Left hindlimb (tissue), 1 donor: Measurements from ENCODE around the gene MAG.
A peak's percentile ranks its signal among the peaks of the same experiment; 100 is the strongest.
"Not testable (repeated sequence)": the region's sequence is repeated elsewhere in the genome, so short reads cannot be mapped to it uniquely, and the experiment has no call there.

Experiments
- DNase-seq: peaks from one replicate; pipeline ENCODE4 v3.0.0-alpha.2; 2018

The MAG gene

GRCh38 chr19:35348911-35349611, 57.1 kb downstream of the MAG start:
- no peak for DNase-seq

GRCh38 chr19:35349614-35350521, 57.9 kb downstream of the MAG start:
- DNase-seq, result no peak

- DNase-seq, result no peak
Measured at GRCh38 chr19:35350591-35350990, 58.6 kb downstream of the MAG start.

- DNase-seq, result no peak
Measured at GRCh38 chr19:35351411-35352176, 59.6 kb downstream of the MAG start.

- DNase-seq, result no peak
Measured at GRCh38 chr19:35352177-35352447, 60.2 kb downstream of the MAG start.

DNA sequence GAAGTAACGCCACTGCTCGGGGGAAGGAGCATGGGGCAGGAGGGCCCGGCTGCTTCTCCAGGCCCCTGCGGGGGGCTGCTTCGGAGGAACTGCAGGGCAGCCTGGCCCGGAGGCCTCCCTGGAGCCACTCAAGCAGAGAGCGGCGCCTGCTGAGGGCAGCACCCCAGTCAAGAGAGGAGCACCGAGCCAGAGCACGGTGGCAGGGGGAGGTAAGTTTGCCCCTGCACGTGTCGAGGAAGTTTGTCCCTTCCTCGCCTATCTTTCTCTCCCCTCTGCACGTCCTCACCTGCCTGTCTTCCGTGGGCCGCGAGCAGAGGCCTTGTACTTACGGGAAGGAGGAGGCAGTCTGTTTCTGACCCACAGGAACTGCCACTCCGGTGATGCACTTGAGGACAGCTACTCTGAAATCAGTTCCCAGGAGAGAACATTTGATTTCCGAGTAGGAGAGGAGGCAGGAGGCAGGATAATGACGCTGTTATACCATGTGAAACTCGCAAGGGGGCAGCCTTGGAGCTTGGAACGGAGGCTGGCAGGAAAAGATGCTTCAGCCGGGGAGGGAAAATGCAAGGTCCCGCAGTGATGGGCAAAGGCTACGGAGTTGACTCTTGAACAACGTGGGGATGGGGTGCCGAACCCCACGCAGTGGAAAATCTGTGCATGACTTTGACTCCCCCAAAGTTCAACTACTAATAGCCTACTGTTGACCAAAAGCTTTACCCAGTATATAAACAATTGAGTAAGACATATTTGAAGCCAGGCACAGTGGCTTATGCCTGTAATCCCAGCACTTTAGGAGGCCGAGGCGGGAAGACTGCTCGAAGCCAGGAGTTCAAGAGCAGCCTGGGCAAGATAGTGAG, 60.7 kb downstream of the MAG start:
- peak; percentile 59 for DNase-seq

DNA sequence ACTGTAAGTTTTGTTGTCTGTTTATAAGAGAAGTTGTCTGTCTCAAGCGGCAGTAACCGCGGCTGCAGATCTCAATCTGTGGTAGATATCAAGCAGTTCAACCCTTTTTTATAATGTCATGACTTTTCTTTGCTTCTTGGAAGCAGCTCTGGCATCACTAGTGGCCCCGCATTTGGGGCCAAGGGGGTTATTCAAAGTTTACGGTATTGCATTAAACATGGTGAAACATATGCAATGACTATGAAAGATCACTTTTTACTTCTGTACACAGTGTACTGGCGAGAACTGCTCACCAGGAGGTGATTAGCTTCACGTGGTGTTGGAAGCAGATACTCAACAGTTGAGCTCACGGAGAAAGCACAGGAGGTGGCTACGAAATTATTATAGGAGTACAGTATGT, 61.7 kb downstream of the MAG start:
- no peak for DNase-seq

- DNase-seq, result no peak
Measured at GRCh38 chr19:35354898-35355297, 62.9 kb downstream of the MAG start.

DNA sequence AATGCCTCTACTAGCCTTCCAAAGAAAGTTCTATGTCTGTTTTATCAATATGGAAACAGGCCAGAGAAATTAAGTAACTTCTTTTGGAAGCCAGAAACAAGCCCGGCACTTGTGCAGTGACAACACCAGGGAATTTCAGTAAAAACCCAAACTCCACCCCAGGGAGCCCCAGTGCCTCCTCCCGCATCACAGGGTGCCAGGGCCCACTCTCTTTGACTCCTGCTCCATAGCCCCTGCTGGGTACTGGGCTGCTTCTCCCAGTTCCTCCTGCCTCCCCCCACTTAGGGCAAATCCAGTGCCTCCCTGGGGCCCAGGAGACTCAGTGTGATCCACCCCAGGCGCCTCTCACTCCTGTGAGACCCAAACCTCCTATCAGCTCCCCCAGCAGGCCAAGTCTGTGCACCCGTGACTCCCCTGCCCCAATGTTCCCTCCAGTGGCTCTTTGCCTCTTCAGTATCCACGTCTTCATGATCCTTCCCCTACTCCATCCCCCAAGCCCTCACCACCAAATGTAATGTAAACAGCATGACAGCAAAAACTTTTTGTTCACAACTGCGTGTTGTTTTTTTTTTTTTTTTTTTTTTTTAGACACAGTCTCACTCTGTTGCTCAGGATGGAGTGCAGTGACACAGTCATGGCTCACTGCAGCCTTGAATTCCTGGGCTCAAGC, 64.0 kb downstream of the MAG start:
- no peak for DNase-seq

DNA sequence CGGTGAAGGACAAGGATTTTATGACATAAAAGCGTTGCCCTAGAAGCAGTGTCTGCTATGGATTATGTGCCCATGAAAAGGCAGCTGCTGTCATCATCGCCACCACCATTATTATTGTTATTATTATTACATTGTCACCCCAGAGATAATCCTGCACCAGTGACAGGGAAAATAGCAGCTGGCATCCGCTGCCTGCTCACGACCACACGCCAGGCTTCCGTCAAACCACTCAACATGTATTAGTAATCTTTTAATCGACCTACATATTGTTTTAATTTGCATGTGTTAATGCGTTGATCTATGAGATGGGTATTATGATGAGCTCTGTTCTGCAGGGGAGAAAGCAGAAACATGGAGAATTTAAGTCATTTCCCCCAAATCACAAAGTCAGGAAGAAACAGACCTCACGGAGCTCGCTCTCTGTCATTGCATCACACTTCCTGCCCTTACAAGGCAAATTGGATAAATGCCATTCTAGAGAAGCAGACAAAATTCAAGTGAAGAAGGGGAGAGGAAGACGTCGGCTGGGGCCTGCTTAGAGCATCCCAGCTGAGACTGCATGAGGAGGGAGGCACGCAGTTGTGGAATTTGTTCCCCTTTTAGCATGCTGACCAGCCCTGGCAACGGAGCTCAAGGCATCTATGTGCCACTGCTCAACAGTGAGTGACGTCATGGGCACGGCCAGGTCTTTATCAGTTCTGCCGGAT, 66.1 kb downstream of the MAG start, which contains the start of gene FFAR3:
Gene FFAR3 (plus strand): TSS at position 594 of the 707 bp plus-strand sequence. CDS start 431 bp downstream, outside the sequence.
- DNase-seq, result no peak

- DNase-seq, result not testable (repeated sequence)
Measured at GRCh38 chr19:35358834-35359233, 66.9 kb downstream of the MAG start.

DNA sequence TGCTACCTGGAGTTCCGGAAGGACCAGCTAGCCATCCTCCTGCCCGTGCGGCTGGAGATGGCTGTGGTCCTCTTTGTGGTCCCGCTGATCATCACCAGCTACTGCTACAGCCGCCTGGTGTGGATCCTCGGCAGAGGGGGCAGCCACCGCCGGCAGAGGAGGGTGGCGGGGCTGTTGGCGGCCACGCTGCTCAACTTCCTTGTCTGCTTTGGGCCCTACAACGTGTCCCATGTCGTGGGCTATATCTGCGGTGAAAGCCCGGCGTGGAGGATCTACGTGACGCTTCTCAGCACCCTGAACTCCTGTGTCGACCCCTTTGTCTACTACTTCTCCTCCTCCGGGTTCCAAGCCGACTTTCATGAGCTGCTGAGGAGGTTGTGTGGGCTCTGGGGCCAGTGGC, 67.4 kb downstream of the MAG start:
- not testable (repeated sequence) for DNase-seq

GRCh38 chr19:35360081-35360480, 68.1 kb downstream of the MAG start:
- DNase-seq, result not testable (repeated sequence)

- no peak for DNase-seq
Measured at GRCh38 chr19:35360880-35361420, 69.0 kb downstream of the MAG start.

GRCh38 chr19:35362261-35363000, 70.5 kb downstream of the MAG start:
- DNase-seq, result no peak

DNA sequence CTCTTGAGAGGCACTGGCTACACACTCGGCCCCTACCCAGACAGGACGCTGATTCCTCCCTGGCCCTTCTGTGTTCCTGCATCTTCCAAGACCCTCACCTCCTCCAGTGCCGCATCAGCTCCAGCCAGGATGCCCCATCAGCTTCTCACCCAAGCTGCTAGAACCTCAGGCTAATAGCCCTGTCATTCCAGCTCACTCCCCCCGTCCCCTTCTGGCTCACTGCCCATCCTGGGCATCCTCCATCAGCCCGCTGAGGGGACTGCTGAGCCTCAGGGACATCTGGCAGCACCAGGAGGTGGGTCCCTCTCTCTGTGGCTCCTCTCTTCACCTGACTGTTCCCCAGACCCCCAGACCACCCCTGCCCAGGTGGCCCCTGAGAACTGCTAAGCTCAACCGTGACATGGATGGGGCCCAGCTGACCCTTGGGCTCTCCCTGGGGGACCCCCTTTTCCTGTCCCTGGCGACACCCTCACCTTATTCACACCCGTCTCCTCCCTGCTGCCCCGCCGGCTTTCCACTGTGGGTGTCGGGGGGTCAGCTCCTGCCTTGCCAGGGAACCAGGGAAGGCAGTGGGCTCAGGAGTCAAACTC, 71.1 kb downstream of the MAG start:
- DNase-seq, result no peak
